ENCODE measurements around the gene DAPK1.

DNA sequence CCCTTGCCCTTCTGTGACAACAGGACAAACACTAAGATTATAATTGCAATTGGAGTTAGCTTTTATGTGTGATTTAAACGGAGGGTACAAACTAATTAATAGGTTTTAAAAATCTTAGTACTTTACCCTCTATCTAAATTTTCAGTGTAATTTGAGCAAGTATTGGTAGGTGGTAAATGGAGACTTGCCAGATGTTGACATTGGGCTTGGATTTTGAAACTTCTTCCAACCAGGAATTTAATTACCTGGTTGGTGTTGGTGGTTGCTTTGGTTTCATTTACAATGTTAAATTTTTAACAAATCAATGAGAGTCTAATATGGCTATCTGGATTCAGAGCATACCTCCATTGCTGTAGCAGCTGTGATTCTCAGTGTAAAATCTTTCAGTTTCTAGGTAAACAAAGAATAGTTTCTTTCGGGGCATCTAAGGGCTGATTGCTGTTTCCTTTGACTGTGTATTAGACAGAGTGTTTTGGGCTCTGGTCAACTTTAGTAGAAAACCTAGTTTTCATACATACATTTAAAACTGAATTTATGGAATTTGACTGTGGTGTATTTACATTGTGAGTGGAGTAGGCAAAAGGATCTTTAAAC lies 1.9 kb downstream of the DAPK1 start:
- no peak for TF ChIP-seq EP300 (conservative IDR thresholded peaks at IDR 0.05; ENCODE audit: poor library complexity, severe bottlenecking)
- TF ChIP-seq, protein P1, sequence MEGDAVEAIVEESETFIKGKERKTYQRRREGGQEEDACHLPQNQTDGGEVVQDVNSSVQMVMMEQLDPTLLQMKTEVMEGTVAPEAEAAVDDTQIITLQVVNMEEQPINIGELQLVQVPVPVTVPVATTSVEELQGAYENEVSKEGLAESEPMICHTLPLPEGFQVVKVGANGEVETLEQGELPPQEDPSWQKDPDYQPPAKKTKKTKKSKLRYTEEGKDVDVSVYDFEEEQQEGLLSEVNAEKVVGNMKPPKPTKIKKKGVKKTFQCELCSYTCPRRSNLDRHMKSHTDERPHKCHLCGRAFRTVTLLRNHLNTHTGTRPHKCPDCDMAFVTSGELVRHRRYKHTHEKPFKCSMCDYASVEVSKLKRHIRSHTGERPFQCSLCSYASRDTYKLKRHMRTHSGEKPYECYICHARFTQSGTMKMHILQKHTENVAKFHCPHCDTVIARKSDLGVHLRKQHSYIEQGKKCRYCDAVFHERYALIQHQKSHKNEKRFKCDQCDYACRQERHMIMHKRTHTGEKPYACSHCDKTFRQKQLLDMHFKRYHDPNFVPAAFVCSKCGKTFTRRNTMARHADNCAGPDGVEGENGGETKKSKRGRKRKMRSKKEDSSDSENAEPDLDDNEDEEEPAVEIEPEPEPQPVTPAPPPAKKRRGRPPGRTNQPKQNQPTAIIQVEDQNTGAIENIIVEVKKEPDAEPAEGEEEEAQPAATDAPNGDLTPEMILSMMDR (IDR thresholded peaks at IDR 0.05; ENCODE audit: poor library complexity, severe bottlenecking) = no peak
- no peak for TF ChIP-seq SMC3 (conservative IDR thresholded peaks at IDR 0.05; ENCODE audit: poor library complexity)
- no peak for TF ChIP-seq TAF1 (IDR thresholded peaks at IDR 0.05; ENCODE audit: low read depth)
- no peak for TF ChIP-seq REST (IDR thresholded peaks at IDR 0.05; ENCODE audit: borderline replicate concordance)
- no peak for TF ChIP-seq EZH2 (IDR thresholded peaks at IDR 0.05; ENCODE audit: borderline replicate concordance, insufficient read depth, low read length, poor library complexity, severe bottlenecking)
- no peak for TF ChIP-seq POLR2AphosphoS5 (IDR thresholded peaks at IDR 0.05)
- TF ChIP-seq RAD21 (conservative IDR thresholded peaks at IDR 0.05) = no peak
